Lower leg skin (tissue), 3 donors: ENCODE results near the gene PANX3.

Source experiments
- POLR2A ChIP-seq, 2 donors: fragments of 450-650 bp; IDR thresholded peaks; one replicate each; pipeline ENCODE4 v1.6.1; 2016 to 2017; ENCODE audit warnings: antibody characterized with exemption in 2 of 2, mild to moderate bottlenecking in 1 of 2, moderate library complexity in 1 of 2
- TF ChIP-seq, protein P1 (sequence below), 3 donors: fragments of 450-650 bp; IDR thresholded peaks; one replicate each; pipeline ENCODE4 v1.5.1; 2016; ENCODE audit warnings: antibody characterized with exemption in 3 of 3, mild to moderate bottlenecking in 3 of 3, moderate library complexity in 2 of 3

- TF ChIP-seq, protein P1, sequence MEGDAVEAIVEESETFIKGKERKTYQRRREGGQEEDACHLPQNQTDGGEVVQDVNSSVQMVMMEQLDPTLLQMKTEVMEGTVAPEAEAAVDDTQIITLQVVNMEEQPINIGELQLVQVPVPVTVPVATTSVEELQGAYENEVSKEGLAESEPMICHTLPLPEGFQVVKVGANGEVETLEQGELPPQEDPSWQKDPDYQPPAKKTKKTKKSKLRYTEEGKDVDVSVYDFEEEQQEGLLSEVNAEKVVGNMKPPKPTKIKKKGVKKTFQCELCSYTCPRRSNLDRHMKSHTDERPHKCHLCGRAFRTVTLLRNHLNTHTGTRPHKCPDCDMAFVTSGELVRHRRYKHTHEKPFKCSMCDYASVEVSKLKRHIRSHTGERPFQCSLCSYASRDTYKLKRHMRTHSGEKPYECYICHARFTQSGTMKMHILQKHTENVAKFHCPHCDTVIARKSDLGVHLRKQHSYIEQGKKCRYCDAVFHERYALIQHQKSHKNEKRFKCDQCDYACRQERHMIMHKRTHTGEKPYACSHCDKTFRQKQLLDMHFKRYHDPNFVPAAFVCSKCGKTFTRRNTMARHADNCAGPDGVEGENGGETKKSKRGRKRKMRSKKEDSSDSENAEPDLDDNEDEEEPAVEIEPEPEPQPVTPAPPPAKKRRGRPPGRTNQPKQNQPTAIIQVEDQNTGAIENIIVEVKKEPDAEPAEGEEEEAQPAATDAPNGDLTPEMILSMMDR (IDR thresholded peaks at IDR 0.05), result no peak
- no peak for TF ChIP-seq POLR2A (IDR thresholded peaks at IDR 0.05)
Observed at GRCh38 chr11:124633355-124633754, 22.1 kb downstream of the PANX3 start.
